ENCODE measurements around the gene TRDN. TPM values are rescaled to one million over a fixed set of nuclear protein-coding genes. Genes with fewer than 3 reads are reported as not detected.
"Not testable (repeated sequence)": the region's sequence is repeated elsewhere in the genome, so short reads cannot be mapped to it uniquely, and the experiment has no call there.

TRDN gene
- total RNA-seq, 1 donor from 2014 or later: 0.34 TPM

DNA sequence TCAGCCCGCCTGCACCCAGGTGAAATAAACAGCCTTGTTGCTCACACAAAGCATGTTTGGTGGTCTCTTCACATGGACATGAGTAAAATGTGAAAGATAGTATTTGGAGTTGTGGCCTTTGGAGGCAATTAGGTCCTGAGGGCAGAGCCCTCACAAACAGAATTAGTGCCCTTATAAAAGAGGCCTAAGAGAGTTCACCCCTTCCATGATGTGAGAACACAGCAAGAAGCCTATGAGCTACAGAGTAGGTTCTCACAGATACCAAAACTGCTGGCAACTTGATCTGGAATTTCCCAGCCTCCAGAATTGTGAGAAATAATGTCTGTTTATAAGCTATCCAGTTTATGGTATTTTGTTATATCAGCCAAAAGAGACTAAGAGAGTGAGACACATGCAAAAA is 74.5 kb downstream of the TRDN start:
- DNase-seq (ENCODE audit: low spot score in 2 of 2, unreplicated experiment in 2 of 2): no peak
- H3K36me3 Mint-ChIP-seq: no peaks in the 10 kb centered on the region
- H3K9me3 Mint-ChIP-seq: peaks cover 1% of the 10 kb centered on the region
- H3K4me1 Mint-ChIP-seq: peaks cover 9% of the 10 kb centered on the region
- H3K27ac Mint-ChIP-seq: no peak overlapping the region
- no peak overlapping the region for H3K4me3 Mint-ChIP-seq
- peaks cover 5% of the 10 kb centered on the region for H3K27me3 Mint-ChIP-seq (ENCODE audit: low read depth)
- TF ChIP-seq, protein P1, sequence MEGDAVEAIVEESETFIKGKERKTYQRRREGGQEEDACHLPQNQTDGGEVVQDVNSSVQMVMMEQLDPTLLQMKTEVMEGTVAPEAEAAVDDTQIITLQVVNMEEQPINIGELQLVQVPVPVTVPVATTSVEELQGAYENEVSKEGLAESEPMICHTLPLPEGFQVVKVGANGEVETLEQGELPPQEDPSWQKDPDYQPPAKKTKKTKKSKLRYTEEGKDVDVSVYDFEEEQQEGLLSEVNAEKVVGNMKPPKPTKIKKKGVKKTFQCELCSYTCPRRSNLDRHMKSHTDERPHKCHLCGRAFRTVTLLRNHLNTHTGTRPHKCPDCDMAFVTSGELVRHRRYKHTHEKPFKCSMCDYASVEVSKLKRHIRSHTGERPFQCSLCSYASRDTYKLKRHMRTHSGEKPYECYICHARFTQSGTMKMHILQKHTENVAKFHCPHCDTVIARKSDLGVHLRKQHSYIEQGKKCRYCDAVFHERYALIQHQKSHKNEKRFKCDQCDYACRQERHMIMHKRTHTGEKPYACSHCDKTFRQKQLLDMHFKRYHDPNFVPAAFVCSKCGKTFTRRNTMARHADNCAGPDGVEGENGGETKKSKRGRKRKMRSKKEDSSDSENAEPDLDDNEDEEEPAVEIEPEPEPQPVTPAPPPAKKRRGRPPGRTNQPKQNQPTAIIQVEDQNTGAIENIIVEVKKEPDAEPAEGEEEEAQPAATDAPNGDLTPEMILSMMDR (IDR thresholded peaks at IDR 0.05; ENCODE audit: unreplicated experiment): no peak

- H3K4me1 Mint-ChIP-seq; H3K36me3 Mint-ChIP-seq; H3K4me3 Mint-ChIP-seq; H3K27ac Mint-ChIP-seq; DNase-seq (ENCODE audit: low spot score in 2 of 2, unreplicated experiment in 2 of 2); H3K27me3 Mint-ChIP-seq (ENCODE audit: low read depth); H3K9me3 Mint-ChIP-seq: not testable (repeated sequence)
Measured at GRCh38 chr6:123559816-123560215, 76.9 kb downstream of the TRDN start.

DNA sequence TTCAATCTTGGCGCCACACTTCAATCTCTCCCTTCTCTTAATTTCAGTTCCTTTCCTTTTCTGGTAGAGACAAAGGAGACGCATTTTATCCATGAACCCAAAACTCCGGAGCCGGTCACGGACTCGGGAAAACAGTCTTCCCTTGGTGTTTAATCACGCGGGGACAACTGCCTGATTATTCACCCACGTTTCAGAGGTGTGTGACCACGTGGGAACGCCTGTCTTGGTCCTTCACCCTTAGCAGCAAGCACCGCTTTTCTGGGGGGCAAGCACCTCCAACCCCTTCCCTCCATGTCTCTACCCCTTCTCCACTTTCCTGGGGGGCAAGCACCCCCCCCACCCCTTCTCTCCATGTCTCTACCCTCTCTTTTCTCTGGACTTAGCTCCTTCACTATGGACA is 79.3 kb downstream of the TRDN start:
- H3K36me3 Mint-ChIP-seq; H3K27ac Mint-ChIP-seq; H3K9me3 Mint-ChIP-seq; H3K4me1 Mint-ChIP-seq; H3K4me3 Mint-ChIP-seq; H3K27me3 Mint-ChIP-seq (ENCODE audit: low read depth); DNase-seq (ENCODE audit: low spot score in 2 of 2, unreplicated experiment in 2 of 2): not testable (repeated sequence)

DNA sequence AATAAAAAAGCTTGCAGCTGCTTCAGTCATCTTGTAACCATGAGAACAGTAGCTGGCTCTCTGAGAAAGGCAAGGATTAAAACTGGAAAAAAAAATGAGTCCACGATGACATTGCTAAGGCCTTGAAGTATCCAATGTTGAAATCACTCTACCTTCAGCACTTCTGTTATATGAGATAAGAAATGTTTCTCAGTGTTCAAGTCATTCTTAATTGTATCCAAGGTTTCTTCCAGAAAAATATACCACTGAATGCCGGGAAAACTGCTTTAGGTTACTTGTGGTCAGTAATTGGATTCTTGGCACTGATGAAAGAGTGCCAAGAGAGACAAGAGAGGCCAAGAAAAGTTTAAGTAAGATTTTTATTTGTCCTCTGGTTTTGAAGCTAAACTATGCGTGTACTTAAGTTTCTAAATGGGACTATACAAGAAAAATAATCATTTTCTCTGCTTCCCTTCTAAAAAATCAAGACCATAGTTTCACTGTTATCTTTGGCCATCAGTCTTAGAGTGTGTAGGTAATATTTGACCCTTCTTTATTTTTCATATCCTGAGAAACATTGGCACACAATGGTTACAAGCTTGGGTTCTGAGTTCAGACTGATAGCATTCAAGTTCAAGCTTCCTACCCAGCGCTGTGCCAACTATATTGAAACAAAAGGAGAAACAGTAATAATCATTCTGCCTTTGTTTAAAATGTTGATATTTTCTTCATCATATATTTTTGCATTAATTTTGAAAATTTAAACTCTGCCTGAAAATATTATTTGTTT is 84.6 kb downstream of the TRDN start:
- Mint-ChIP-seq H3K27me3 (ENCODE audit: low read depth) (peaks cover 2% of the 10 kb centered on the region), H3K4me1 (peaks cover 14% of the 10 kb centered on the region), H3K36me3 (no peaks in the 10 kb centered on the region), H3K4me3 (no peak overlapping the region), H3K27ac (no peak overlapping the region), H3K9me3 (peaks cover 7% of the 10 kb centered on the region)
- TF ChIP-seq, protein P1 (IDR thresholded peaks at IDR 0.05; ENCODE audit: unreplicated experiment): no peak
- DNase-seq (ENCODE audit: low spot score in 2 of 2, unreplicated experiment in 2 of 2): no peak

- TF ChIP-seq, protein P1 (IDR thresholded peaks at IDR 0.05; ENCODE audit: unreplicated experiment): no peak
- H3K4me3 Mint-ChIP-seq: no peak overlapping the region
- H3K36me3 Mint-ChIP-seq: no peaks in the 10 kb centered on the region
- no peaks in the 10 kb centered on the region for H3K27me3 Mint-ChIP-seq (ENCODE audit: low read depth)
- peaks cover 7% of the 10 kb centered on the region for H3K9me3 Mint-ChIP-seq
- no peak overlapping the region for H3K27ac Mint-ChIP-seq
- H3K4me1 Mint-ChIP-seq: peaks cover 17% of the 10 kb centered on the region
- no peak for DNase-seq (ENCODE audit: low spot score in 2 of 2, unreplicated experiment in 2 of 2)
Measured at GRCh38 chr6:123550052-123550617, 86.6 kb downstream of the TRDN start.

DNA sequence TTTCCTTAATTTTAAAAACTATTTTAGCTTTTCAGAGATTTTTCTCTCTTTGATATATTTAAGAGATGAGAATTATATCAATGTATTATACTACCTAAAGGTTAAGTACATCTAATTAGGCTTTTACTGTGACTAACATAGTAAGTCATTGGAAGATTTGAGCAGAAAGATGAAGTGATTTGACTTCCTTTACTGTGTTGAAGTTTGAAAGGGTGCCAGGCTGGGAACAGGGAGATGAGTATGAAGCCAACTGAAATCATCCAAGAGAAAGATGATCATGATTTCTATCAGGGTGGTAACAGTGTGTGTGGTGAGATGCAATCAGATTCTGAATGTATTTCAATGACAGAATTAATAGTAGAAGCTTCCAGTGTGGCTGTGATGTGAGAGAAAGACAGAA is 87.3 kb downstream of the TRDN start:
- TF ChIP-seq, protein P1 (IDR thresholded peaks at IDR 0.05; ENCODE audit: unreplicated experiment): no peak
- no peaks in the 10 kb centered on the region for H3K36me3 Mint-ChIP-seq
- no peak overlapping the region for H3K27ac Mint-ChIP-seq
- H3K27me3 Mint-ChIP-seq (ENCODE audit: low read depth): no peaks in the 10 kb centered on the region
- H3K4me1 Mint-ChIP-seq: peaks cover 17% of the 10 kb centered on the region
- H3K9me3 Mint-ChIP-seq: peaks cover 7% of the 10 kb centered on the region
- no peak for DNase-seq (ENCODE audit: low spot score in 2 of 2, unreplicated experiment in 2 of 2)
- no peak overlapping the region for H3K4me3 Mint-ChIP-seq
